OCI-LY3 (cell line): ENCODE results near the gene DRGX.

ENCODE experiments used
- EZH2phosphoT487 ChIP-seq: fragments of 200-600 bp; shearing (Covaris generic); IDR thresholded peaks from 2 replicates; pipeline ENCODE4 v1.6.1; 2018; ENCODE audit warnings: antibody characterized with exemption, mixed run types, low read depth
- TF ChIP-seq, protein P1 (sequence below): fragments of 200-600, 300-600 bp; sonication (generic); IDR thresholded peaks from 2 replicates; pipeline ENCODE4 v1.5.1; 2014; ENCODE audit warnings: antibody characterized with exemption, low read length, low read depth

DNA sequence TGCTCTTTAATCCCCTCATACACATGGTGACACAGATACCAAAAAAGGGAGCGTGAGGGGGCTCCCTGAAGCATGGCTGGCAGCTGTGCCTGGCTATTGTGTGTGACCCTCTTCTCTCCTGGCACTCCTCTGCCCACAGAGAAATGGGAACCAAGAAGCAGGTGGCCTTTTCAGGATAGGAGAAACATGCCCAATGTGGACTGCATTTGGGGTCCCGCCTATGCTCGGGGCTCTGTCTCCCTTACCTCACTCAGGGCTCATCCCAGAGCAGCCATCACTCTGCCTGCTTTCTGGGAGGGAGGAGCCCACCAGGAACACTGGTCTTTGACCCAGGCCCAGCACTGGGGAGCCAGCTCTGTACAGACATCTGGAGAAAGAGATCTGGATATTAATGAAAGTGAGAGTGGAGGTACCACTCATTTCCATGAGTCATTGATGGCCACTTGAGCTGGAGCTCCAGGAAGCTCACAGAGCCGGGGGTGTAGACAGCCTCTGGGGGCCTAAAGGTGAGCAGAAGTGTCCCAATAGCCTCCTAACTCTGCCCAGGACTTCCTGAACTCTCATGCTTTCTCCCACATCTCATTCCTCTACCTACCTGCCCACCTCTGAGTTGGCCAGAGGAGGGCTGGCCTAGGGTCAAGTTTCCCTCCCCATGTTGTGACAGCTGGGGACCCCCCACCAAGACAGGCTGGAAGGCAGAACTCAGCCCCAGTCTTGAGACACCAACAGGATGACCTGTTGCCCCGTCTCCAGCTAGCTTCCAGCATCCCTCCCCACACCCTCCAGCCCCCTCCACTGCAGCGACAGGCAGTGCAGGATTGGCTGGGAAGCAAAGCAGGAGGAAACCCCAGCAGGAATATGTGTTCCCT lies 42.6 kb downstream of the DRGX start:
- TF ChIP-seq, protein P1, sequence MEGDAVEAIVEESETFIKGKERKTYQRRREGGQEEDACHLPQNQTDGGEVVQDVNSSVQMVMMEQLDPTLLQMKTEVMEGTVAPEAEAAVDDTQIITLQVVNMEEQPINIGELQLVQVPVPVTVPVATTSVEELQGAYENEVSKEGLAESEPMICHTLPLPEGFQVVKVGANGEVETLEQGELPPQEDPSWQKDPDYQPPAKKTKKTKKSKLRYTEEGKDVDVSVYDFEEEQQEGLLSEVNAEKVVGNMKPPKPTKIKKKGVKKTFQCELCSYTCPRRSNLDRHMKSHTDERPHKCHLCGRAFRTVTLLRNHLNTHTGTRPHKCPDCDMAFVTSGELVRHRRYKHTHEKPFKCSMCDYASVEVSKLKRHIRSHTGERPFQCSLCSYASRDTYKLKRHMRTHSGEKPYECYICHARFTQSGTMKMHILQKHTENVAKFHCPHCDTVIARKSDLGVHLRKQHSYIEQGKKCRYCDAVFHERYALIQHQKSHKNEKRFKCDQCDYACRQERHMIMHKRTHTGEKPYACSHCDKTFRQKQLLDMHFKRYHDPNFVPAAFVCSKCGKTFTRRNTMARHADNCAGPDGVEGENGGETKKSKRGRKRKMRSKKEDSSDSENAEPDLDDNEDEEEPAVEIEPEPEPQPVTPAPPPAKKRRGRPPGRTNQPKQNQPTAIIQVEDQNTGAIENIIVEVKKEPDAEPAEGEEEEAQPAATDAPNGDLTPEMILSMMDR: no peak
- no peak for TF ChIP-seq EZH2phosphoT487
